ENCODE measurements around the gene SEC61G. TPM values are rescaled to one million over a fixed set of nuclear protein-coding genes. Genes with fewer than 3 reads are reported as not detected.

The SEC61G gene
- polyA plus RNA-seq, 2 of the 4 experiments (the other 2 are of a cell fraction): 356 to 421 TPM

DNA sequence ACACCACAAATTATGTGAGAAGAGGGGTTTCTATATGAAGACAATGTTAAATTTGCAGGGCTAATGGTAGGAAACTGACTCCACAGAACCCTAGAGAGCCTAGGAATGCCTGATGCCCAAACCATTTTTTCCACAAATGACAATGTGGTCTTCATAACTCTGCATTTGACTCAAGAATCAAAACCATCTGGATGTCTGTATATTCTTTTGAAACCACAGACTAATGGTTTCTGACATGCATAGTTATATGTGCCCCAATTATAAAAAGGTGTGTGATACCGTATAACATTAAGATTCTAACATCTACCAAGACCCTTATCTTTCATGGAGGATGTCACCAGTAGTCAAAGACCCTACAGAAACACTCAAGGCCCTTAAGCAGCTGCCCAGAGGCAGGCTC lies 20.3 kb downstream of the SEC61G start:
- H3K9me3 ChIP-seq: no peaks in the 10 kb centered on the region
- H3K4me1 ChIP-seq: no peaks in the 10 kb centered on the region
- FAIRE-seq (no peak), ATAC-seq (no peak), DNase-seq (ENCODE audit: low read depth in 1 of 2, low spot score in 1 of 2) (no peak)
- ChIA-PET POLR2A (no interaction called here), CTCF (no interaction called here)
- no peak overlapping the region for H3K27ac ChIP-seq
- TF ChIP-seq RARB (CRISPR knock-in tag; IDR thresholded peaks at IDR 0.05) (no peak), HDAC2 (IDR thresholded peaks at IDR 0.05) (no peak), JUN (IDR thresholded peaks at IDR 0.05) (no peak), NR3C1 (IDR thresholded peaks at IDR 0.05) (no peak), EHF (CRISPR knock-in tag; IDR thresholded peaks at IDR 0.05) (no peak), KDM1A (IDR thresholded peaks at IDR 0.05; ENCODE audit: low read depth) (no peak), POLR2A (IDR thresholded peaks at IDR 0.05; ENCODE audit: low read length) (no peak), CHD2 (IDR thresholded peaks at IDR 0.05; ENCODE audit: low read length, partially characterized antibody) (no peak)
- H3K4me2 ChIP-seq: no peak overlapping the region
- no peak overlapping the region for H3K4me3 ChIP-seq
- WGBS (ENCODE audit: missing lambda C conversion rate): 33% methylated on average over 1 of the region's 1 CpG

DNA sequence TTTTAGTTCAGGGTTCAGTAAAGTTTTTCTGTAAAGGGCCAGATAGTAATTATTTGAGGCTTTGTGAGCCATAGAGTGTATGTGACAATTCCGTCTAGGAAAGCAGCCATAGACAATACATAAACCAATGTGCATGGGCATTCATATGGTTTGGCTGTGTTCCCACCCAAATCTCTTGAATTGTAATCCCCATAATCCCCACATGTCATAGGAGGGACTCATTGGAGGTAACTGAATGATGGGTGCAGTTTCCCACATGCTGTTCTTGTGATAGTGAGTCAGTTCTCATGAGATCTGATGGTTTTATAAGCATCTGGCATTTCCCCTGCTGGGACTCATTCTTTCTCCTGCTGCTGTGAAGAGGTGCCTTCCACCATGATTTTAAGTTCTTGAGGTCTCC lies 29.9 kb downstream of the SEC61G start:
- Histone ChIP-seq H3K4me2 (no peak overlapping the region), H3K27ac (no peak overlapping the region), H3K9me3 (no peaks in the 10 kb centered on the region), H3K4me1 (no peaks in the 10 kb centered on the region), H3K4me3 (no peak overlapping the region)
- WGBS (ENCODE audit: missing lambda C conversion rate): 81% methylated on average over 1 of the region's 1 CpG
- no peak for FAIRE-seq
- ATAC-seq: no peak
- POLR2A ChIA-PET: no interaction called here
- TF ChIP-seq MYC (IDR thresholded peaks at IDR 0.05; ENCODE audit: borderline replicate concordance, low read length): no peak
- TF ChIP-seq RCOR1 (IDR thresholded peaks at IDR 0.05; ENCODE audit: low read depth, low read length): no peak
- no peak for TF ChIP-seq POLR2AphosphoS2 (conservative IDR thresholded peaks at IDR 0.05; ENCODE audit: low read length)
- TF ChIP-seq HOXB5 (CRISPR knock-in tag; IDR thresholded peaks at IDR 0.05): no peak
- TF ChIP-seq JUN (IDR thresholded peaks at IDR 0.05): no peak
- TF ChIP-seq MAFK (IDR thresholded peaks at IDR 0.05; ENCODE audit: partially characterized antibody): no peak
- CTCF ChIA-PET: no interaction called here
- no peak for DNase-seq (ENCODE audit: low read depth in 1 of 2, low spot score in 1 of 2)

DNA sequence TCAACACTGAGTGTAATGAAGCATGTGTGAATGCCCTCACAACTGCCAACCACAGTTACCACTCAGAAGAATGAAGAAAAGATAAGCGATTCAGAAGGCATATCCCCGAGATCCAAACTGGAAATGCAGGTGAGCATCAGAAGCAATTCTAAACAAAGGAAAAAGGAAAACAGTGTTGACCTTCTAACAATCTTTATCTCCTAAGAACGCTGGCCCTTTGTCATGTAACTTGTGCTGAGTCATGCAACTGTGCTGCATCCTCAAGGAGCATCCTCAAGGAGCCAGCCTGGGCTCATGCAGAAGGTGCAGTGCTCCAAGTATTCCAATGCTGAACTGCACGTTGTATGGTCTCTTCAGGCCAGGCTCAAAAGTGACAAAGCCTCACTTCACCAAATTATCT lies 30.6 kb downstream of the SEC61G start:
- Histone ChIP-seq H3K4me1 (no peaks in the 10 kb centered on the region), H3K9me3 (no peaks in the 10 kb centered on the region), H3K4me2 (no peak overlapping the region), H3K27ac (0 out of 6 replicates have a peak overlapping the region, but pooled peaks of 1 of the 2 experiments have one; percentile 23), H3K4me3 (no peak overlapping the region)
- ChIA-PET CTCF (no interaction called here), POLR2A (no interaction called here)
- FAIRE-seq (peak; percentile 13), DNase-seq (ENCODE audit: low read depth in 1 of 2, low spot score in 1 of 2) (peak in 1 of 2 experiments; percentile 34), ATAC-seq (peak in 1 of 2 experiments; percentile 44; a peak in 2 of 6 replicates)
- WGBS (ENCODE audit: missing lambda C conversion rate): 40% methylated on average over 4 of the region's 4 CpGs
- TF ChIP-seq MAFK (IDR thresholded peaks at IDR 0.05; ENCODE audit: partially characterized antibody) (peak; percentile 87), NFE2L2 (conservative IDR thresholded peaks at IDR 0.05; ENCODE audit: low read length) (peak; percentile 65), ESRRA (IDR thresholded peaks at IDR 0.05; ENCODE audit: borderline replicate concordance, low read length) (no peak), ELK1 (IDR thresholded peaks at IDR 0.05; ENCODE audit: low read depth, low read length) (no peak)

DNA sequence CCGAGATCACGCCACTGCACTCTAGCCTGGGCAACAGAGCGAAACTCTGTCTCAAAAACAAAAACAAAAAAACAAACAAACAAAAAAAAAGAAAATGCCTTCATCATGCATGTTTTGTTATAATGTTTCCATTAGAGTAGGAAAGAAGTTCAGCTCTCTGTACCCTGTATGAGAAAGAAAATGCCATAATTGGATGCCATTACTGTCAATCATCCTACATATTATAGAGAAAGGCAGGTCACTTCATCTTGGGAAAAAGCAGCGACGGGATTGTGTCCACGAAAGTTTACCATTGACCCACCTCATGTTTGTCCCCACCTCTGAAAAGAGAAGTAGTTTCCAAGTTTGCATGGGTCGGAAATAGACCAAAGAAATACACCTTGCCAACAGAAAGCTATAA lies 33.8 kb downstream of the SEC61G start:
- no peaks in the 10 kb centered on the region for H3K4me1 ChIP-seq
- FAIRE-seq (no peak), ATAC-seq (peak; percentile 67 to 77; a peak in 5 of 6 replicates), DNase-seq (ENCODE audit: low read depth in 1 of 2, low spot score in 1 of 2) (peak; percentile 13 to 61)
- ChIA-PET CTCF (no interaction called here), POLR2A (interaction anchor here (0.6 kb wide), 1 partner anchor 34 kb away, joined by 3 read pairs; the partner anchor contains the start of gene SEC61G)
- H3K4me3 ChIP-seq: peak overlapping the region; percentile 27; the same call in 1 of the 3 replicates
- H3K9me3 ChIP-seq: no peaks in the 10 kb centered on the region
- peak overlapping the region; percentile 48 for H3K4me2 ChIP-seq
- TF ChIP-seq POLR2AphosphoS2 (conservative IDR thresholded peaks at IDR 0.05; ENCODE audit: low read length) (no peak), GATA3 (IDR thresholded peaks at IDR 0.05; ENCODE audit: borderline replicate concordance) (no peak), ZFP36 (IDR thresholded peaks at IDR 0.05; ENCODE audit: borderline replicate concordance, partially characterized antibody) (no peak)
- no peak overlapping the region for H3K27ac ChIP-seq
- 49% methylated on average over 7 of the region's 7 CpGs for WGBS (ENCODE audit: missing lambda C conversion rate)

DNA sequence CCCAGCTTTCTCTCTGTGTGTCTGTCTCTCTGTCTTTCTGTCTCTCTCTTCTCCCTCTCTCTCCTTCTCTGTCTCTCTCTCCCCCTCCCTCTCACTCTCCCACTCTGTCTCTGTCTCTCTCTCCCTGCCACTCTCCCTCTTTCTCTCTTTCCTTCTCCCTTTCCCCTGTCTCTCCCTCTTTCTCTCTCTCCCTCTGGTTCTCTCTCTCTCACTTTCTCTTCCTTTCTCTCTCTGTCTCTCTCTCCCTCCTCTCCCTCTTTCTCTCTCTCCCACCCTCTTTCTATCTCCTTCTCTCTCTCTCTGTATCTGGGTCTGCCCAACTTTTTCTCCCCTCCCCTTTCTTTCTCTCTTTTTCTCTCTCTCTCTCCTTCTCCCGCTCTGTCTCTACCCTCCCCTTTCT lies 36.5 kb downstream of the SEC61G start:
- ATAC-seq: peak in 1 of 2 experiments; percentile 13; a peak in 2 of 6 replicates
- FAIRE-seq: no peak
- Histone ChIP-seq H3K9me3 (no peaks in the 10 kb centered on the region), H3K4me3 (no peak overlapping the region), H3K4me2 (no peak overlapping the region), H3K4me1 (no peaks in the 10 kb centered on the region), H3K27ac (no peak overlapping the region)
- POLR2A ChIA-PET: no interaction called here
- no peak for DNase-seq (ENCODE audit: low read depth in 1 of 2, low spot score in 1 of 2)
- WGBS (ENCODE audit: missing lambda C conversion rate): 13% methylated on average over 1 of the region's 1 CpG
- CTCF ChIA-PET: no interaction called here
- no peak for TF ChIP-seq JUNB (IDR thresholded peaks at IDR 0.05)
- no peak for TF ChIP-seq TFCP2L1 (CRISPR knock-in tag; IDR thresholded peaks at IDR 0.05)
- no peak for TF ChIP-seq ZNF302 (CRISPR knock-in tag; IDR thresholded peaks at IDR 0.05)
- no peak for TF ChIP-seq HMGXB4 (CRISPR knock-in tag; IDR thresholded peaks at IDR 0.05; ENCODE audit: borderline replicate concordance)
- no peak for TF ChIP-seq MAFK (IDR thresholded peaks at IDR 0.05; ENCODE audit: partially characterized antibody)
- TF ChIP-seq RAD21 (conservative IDR thresholded peaks at IDR 0.05 in 1 of 2, IDR thresholded peaks at IDR 0.05 in 1 of 2): no peak
- no peak for TF ChIP-seq CBX8 (IDR thresholded peaks at IDR 0.05)
- TF ChIP-seq, protein P1, sequence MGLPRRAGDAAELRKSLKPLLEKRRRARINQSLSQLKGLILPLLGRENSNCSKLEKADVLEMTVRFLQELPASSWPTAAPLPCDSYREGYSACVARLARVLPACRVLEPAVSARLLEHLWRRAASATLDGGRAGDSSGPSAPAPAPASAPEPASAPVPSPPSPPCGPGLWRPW (IDR thresholded peaks at IDR 0.05): no peak
- no peak for TF ChIP-seq HDAC2 (IDR thresholded peaks at IDR 0.05)
- TF ChIP-seq RFX5 (IDR thresholded peaks at IDR 0.05): no peak
- TF ChIP-seq NFE2L2 (conservative IDR thresholded peaks at IDR 0.05; ENCODE audit: low read length): no peak
- no peak for TF ChIP-seq MAZ (IDR thresholded peaks at IDR 0.05; ENCODE audit: borderline replicate concordance, low read depth, low read length)
